ENCODE measurements around the gene FAM3B. TPM values are rescaled to one million over a fixed set of nuclear protein-coding genes. Genes with fewer than 3 reads are reported as not detected.

The FAM3B gene
- total and polyA plus RNA-seq, 8 donors, result 7.9 to 31.9 (median 13.0) TPM

DNA sequence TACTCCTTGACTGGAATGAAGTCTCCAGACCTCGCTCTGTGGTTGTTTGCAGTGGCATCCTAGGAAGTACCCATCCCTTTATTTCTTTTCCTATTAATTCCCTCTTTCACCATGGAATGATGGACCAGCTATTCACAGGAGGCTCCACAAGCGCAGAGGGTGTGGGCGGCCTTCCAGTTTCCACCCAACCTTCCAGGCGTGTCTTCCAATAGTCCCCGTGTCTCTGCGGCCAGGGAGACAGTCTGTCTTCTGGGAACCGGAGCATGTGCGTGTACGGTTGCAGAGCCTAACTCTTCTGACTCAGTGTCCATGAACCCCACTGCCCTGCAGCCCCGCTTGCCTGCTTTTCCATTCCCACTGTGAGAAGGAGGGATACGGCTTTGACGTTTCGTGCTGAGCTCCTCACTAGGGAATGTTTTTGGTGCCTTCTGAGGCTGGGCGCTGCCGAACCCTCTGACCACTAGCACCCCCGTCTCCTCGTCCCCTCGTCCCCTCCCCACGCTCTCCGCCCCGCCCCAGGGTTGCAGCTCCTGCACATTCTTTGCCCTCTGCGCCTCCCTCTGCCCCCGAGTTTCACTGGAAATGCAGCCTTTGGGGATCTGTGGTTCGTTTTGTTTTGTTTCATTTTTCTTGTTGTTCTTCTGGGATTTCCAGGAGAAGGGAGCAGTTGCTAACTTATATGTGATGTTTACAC, 26.3 kb upstream of the FAM3B start:
- TF ChIP-seq, protein P1, sequence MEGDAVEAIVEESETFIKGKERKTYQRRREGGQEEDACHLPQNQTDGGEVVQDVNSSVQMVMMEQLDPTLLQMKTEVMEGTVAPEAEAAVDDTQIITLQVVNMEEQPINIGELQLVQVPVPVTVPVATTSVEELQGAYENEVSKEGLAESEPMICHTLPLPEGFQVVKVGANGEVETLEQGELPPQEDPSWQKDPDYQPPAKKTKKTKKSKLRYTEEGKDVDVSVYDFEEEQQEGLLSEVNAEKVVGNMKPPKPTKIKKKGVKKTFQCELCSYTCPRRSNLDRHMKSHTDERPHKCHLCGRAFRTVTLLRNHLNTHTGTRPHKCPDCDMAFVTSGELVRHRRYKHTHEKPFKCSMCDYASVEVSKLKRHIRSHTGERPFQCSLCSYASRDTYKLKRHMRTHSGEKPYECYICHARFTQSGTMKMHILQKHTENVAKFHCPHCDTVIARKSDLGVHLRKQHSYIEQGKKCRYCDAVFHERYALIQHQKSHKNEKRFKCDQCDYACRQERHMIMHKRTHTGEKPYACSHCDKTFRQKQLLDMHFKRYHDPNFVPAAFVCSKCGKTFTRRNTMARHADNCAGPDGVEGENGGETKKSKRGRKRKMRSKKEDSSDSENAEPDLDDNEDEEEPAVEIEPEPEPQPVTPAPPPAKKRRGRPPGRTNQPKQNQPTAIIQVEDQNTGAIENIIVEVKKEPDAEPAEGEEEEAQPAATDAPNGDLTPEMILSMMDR (IDR thresholded peaks at IDR 0.05), result no peak
- H3K4me1 ChIP-seq, result no peaks in the 10 kb centered on the region
- no peaks in the 10 kb centered on the region for H3K36me3 ChIP-seq
- H3K27ac ChIP-seq, result no peak overlapping the region
- H3K9me3 ChIP-seq, result no peaks in the 10 kb centered on the region
- H3K4me3 ChIP-seq, result no peak overlapping the region
- peaks cover 8 to 36% of the 10 kb centered on the region in 2 donors for H3K27me3 ChIP-seq
- intact Hi-C loops (cut with DNase I), result no loop called here
- ATAC-seq (no peak), DNase-seq (no peak)

- ATAC-seq (peak; percentile 49), DNase-seq (no peak)
- Histone ChIP-seq H3K9me3 (no peaks in the 10 kb centered on the region), H3K4me3 (no peak overlapping the region), H3K27ac (no peak overlapping the region), H3K36me3 (no peaks in the 10 kb centered on the region), H3K4me1 (no peaks in the 10 kb centered on the region), H3K27me3 (peaks cover under 1 to 29% of the 10 kb centered on the region in 2 donors)
- intact Hi-C loops (cut with DNase I), result no loop called here
- TF ChIP-seq, protein P1 (IDR thresholded peaks at IDR 0.05), result no peak
Measured at GRCh38 chr21:41294548-41295231, 21.9 kb upstream of the FAM3B start.

DNA sequence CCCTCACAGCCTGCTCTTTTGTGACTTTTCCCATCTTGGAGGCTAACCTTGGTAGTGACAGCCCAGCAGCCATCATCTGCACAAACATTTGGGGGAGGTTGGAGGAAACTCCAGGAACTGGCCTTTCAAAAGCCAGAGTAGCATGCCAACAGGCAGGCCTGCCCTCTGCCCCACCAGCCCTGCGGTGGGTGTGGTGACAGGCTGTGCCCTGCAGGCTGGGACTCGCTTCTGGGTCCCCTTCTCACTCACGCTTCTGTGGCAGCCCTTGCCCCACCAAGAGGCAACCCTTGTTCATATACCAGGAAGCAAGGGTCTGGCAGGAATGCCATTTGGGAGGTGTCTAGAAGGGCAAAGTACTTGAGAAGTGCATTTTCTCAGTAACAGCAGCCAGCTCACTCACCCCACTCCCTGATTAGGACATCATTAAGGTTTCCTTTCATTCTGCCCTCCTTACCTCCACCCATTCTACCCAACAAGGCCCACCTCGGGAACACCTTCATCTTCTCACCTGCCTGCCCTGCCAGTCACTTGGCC, 20.8 kb upstream of the FAM3B start:
- intact Hi-C loops (cut with DNase I), result no loop called here
- peak; percentile 53 for ATAC-seq

DNA sequence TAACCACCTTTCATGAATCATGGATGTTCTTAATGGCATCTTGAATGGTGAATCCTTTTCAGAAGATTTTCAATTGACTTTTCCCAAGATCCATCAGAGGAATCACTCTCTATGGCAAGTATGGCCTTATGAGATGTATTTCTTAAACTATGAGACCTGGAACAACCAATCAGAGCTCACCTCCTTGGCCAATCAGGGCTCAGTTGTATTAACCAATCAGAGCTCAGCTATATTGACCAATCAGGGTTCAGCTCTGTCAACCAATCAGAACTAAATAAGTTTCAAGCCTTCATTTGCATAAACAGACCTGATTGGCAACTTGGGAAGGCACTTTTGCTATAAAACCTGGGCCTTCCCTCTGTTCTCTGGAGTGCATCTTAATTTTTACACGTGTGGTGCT, 13.6 kb upstream of the FAM3B start:
- intact Hi-C loops (cut with DNase I), result no loop called here
- TF ChIP-seq, protein P1 (IDR thresholded peaks at IDR 0.05), result no peak
- no peak overlapping the region for H3K4me3 ChIP-seq
- peaks cover 0 to 4% of the 10 kb centered on the region in 2 donors for H3K27me3 ChIP-seq
- H3K9me3 ChIP-seq, result peaks cover 0 to 5% of the 10 kb centered on the region in 2 donors
- H3K4me1 ChIP-seq, result no peaks in the 10 kb centered on the region
- no peaks in the 10 kb centered on the region for H3K36me3 ChIP-seq
- no peak for ATAC-seq
- H3K27ac ChIP-seq, result no peak overlapping the region
- no peak for DNase-seq

More for the DNA sequence above, 20.8 kb upstream of the FAM3B start:
- no peaks in the 10 kb centered on the region for H3K9me3 ChIP-seq
- no peaks in the 10 kb centered on the region for H3K4me1 ChIP-seq
- no peak overlapping the region for H3K27ac ChIP-seq
- TF ChIP-seq, protein P1 (IDR thresholded peaks at IDR 0.05), result no peak
- no peaks in the 10 kb centered on the region for H3K36me3 ChIP-seq
- H3K4me3 ChIP-seq, result no peak overlapping the region
- no peak for DNase-seq
- H3K27me3 ChIP-seq, result peaks cover 0 to 18% of the 10 kb centered on the region in 2 donors

- no peaks in the 10 kb centered on the region for H3K4me1 ChIP-seq
- intact Hi-C loops (cut with DNase I), result no loop called here
- H3K36me3 ChIP-seq, result no peaks in the 10 kb centered on the region
- peaks cover 0 to 5% of the 10 kb centered on the region in 2 donors for H3K9me3 ChIP-seq
- ATAC-seq, result no peak
- no peak overlapping the region for H3K27ac ChIP-seq
- H3K27me3 ChIP-seq, result peaks cover 0 to 4% of the 10 kb centered on the region in 2 donors
- no peak overlapping the region for H3K4me3 ChIP-seq
- TF ChIP-seq, protein P1 (IDR thresholded peaks at IDR 0.05), result no peak
- DNase-seq, result no peak
Measured at GRCh38 chr21:41304068-41304720, 12.4 kb upstream of the FAM3B start.

Data from left lung (tissue), 10 donors.